ENCODE data around the gene IDI1. TPM values are rescaled to one million over a fixed set of nuclear protein-coding genes. Genes with fewer than 3 reads are reported as not detected.

IDI1 gene
- total and polyA plus RNA-seq, 2 experiments from 2014 or later: 39.1 to 182 TPM

DNA sequence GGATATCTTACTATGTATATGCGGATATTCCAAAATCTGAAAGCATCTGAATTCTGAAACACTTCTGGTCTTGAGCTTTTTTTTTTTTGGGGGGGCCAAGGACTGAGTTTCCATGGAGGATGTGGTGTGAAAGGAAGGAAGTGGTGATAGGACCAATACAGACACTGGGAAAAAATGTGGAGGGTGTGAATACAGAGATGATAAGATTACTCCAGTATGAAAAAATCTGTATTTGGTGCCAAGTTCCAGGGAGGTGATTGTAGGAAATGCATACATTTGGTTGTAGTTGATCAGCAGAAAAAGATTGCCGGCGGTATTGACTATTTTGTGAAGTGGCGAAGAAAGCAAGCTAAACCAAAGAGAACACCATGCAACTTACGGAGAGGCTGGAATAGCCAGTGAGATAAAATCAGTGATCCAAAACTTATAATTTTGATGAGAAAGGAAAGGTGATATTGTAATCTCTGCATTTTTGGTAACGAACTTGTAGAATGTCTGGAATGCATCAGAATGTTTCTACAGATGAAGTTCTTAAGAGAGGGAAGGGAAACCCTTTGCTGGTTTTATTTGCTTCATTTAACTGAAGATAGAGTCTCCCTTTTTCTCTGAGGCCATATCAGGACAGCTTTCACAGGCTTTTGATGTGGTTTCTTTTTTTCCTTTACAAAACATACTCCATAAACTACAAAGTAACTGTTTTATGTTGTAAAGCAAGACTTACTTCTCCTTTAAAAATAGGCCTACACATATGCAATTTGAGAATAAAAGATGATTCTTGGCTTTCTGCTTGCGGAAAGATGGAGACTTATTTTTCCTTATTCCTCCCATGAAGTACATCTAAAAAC, 13.2 kb upstream of the IDI1 start:
- no peak overlapping the region for H3K27ac ChIP-seq
- DNase-seq (ENCODE audit: low read depth in 1 of 2, low spot score in 1 of 2): peak in 1 of 2 donors; percentile 78
- no peaks in the 10 kb centered on the region for H3K36me3 ChIP-seq
- no peaks in the 10 kb centered on the region for H3K27me3 ChIP-seq
- H3K4me1 ChIP-seq (ENCODE audit: low read depth): peaks cover 11% of the 10 kb centered on the region
- H3K9me3 ChIP-seq (ENCODE audit: low read depth): no peaks in the 10 kb centered on the region
- TF ChIP-seq, protein P1, sequence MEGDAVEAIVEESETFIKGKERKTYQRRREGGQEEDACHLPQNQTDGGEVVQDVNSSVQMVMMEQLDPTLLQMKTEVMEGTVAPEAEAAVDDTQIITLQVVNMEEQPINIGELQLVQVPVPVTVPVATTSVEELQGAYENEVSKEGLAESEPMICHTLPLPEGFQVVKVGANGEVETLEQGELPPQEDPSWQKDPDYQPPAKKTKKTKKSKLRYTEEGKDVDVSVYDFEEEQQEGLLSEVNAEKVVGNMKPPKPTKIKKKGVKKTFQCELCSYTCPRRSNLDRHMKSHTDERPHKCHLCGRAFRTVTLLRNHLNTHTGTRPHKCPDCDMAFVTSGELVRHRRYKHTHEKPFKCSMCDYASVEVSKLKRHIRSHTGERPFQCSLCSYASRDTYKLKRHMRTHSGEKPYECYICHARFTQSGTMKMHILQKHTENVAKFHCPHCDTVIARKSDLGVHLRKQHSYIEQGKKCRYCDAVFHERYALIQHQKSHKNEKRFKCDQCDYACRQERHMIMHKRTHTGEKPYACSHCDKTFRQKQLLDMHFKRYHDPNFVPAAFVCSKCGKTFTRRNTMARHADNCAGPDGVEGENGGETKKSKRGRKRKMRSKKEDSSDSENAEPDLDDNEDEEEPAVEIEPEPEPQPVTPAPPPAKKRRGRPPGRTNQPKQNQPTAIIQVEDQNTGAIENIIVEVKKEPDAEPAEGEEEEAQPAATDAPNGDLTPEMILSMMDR (IDR thresholded peaks at IDR 0.05; ENCODE audit: low read depth, low read length): no peak
- no peak overlapping the region for H3K4me3 ChIP-seq

DNA sequence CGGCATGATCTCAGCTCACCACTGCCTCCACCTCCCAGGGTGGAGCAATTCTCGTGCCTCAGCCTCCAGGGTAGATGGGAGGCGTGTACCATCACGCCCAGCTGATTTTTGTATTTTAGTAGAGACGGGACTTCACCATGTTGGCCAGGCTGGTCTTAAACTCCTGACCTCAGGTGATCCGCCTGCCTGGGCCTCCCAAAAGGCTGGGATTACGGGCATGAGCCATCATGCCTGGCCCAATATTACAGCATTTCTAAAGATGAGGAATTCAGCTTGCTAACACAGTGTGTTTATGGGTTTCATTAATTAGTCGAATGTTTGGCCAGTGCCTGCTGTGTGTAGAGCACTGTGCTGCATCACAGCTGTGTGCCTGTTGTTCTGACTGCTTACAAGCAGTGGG, 11.0 kb upstream of the IDI1 start:
- Histone ChIP-seq H3K27ac (no peak overlapping the region), H3K36me3 (no peaks in the 10 kb centered on the region), H3K4me3 (no peak overlapping the region), H3K4me1 (ENCODE audit: low read depth) (peaks cover 18% of the 10 kb centered on the region), H3K27me3 (no peaks in the 10 kb centered on the region), H3K9me3 (ENCODE audit: low read depth) (no peaks in the 10 kb centered on the region)
- TF ChIP-seq, protein P1 (IDR thresholded peaks at IDR 0.05; ENCODE audit: low read depth, low read length): no peak
- DNase-seq (ENCODE audit: low read depth in 1 of 2, low spot score in 1 of 2): no peak

DNA sequence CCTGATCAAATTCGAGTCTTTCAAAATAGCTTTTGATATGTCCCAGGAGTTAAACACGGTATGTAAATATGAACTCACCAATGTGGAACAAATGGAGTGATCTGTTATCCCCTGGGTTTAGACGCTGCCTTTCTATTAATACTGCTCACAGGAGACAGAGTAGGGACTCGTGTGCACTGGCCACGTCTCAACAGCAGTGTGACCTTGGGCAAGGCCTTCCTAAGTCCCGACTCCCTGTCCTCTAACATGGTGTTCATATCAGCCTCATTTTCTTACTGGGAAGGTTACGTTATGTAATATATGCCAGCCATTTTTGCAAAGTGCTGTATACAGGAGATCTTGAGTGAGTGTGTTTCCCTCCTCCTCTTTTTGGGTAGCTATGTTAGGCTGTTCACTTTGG, 9.1 kb upstream of the IDI1 start:
- H3K4me1 ChIP-seq (ENCODE audit: low read depth): peaks cover 19% of the 10 kb centered on the region
- H3K27me3 ChIP-seq: no peaks in the 10 kb centered on the region
- no peaks in the 10 kb centered on the region for H3K9me3 ChIP-seq (ENCODE audit: low read depth)
- TF ChIP-seq, protein P1 (IDR thresholded peaks at IDR 0.05; ENCODE audit: low read depth, low read length): no peak
- H3K4me3 ChIP-seq: no peak overlapping the region
- H3K36me3 ChIP-seq: no peaks in the 10 kb centered on the region
- peak overlapping the region; percentile 27 for H3K27ac ChIP-seq
- no peak for DNase-seq (ENCODE audit: low read depth in 1 of 2, low spot score in 1 of 2)

DNA sequence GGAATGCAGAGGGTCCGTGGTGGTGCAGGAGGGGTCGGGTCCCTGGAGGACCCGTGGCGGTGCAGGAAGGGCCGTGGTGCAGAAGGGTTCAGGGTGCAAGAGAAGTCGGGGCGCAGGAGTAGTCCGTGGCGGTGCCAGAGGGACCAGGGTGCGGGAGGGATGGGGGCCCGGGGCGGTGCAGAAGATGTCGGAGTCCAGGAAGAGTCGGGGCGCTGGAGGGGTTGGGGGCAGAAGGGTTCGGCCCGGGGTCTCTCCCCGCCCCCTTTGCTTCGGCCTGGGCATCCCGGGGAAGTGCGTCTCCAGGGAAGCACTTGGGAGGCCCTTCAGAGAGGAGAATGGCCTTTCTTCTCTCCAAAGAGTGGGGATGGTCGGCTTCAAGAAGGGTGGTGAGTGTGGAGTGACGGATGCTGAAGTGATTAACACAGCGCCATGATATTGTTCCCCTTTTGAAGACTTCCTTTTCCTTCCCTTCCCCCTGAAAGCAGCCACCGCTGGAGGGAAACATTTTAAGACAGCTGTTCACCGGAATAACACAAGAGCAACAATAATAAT, 8.3 kb upstream of the IDI1 start:
- Histone ChIP-seq H3K4me1 (ENCODE audit: low read depth) (peaks cover 19% of the 10 kb centered on the region), H3K4me3 (peak overlapping the region; percentile 64), H3K27me3 (no peaks in the 10 kb centered on the region), H3K27ac (peak overlapping the region; percentile 27), H3K36me3 (no peaks in the 10 kb centered on the region), H3K9me3 (ENCODE audit: low read depth) (no peaks in the 10 kb centered on the region)
- TF ChIP-seq, protein P1 (IDR thresholded peaks at IDR 0.05; ENCODE audit: low read depth, low read length): no peak
- DNase-seq (ENCODE audit: low read depth in 1 of 2, low spot score in 1 of 2): peak in 1 of 2 donors; percentile 21

DNA sequence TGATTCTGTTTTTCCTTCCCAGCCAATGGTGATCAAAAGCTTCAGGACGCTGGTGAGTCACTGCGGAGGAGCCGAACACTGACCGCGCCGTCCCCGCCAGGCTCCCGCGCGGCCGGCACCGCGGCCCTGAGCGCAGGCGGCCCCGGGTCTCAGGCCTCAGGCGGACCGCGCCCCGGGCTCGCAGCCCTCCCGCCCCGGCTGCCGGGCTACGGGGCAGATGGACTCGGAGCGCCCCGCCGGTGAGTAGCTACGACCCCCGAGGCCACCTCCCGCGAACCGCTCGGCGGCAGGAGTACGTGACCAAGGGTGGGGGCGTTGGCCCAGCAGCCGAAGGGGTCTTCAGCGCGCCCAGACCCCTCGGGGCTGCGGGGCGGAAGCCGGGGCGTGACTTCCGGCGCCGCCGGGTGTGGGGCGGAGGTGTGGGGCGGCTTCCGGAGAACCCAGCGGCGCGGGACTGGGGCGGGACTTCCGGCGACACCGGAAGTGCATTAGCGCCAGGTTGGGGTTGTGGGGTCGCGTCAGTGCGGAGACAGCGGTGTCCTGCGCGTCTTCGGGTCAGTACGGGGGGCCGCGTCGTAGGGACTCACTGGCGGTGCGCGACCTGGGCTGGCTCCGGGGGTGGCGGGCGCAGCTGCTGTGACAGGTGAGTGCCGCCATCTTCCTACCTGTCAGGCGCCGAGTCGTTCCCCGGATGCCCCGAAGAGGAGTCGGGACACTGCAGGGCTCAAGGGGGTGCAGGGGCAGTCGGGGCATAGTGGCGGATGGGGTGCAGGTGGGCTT, 7.6 kb upstream of the IDI1 start, which contains the start of gene WDR37:
TSS of gene WDR37 (plus strand) at position 60 of the 780 bp plus-strand sequence. CDS start 15,771 bp downstream, outside the sequence.
- peak within 1 kb of the TSS; percentile 94 for H3K27ac ChIP-seq
- no peaks in the 10 kb centered on the region for H3K36me3 ChIP-seq
- TF ChIP-seq, protein P1 (IDR thresholded peaks at IDR 0.05; ENCODE audit: low read depth, low read length): no peak
- peaks cover 19% of the 10 kb centered on the region for H3K4me1 ChIP-seq (ENCODE audit: low read depth)
- H3K4me3 ChIP-seq: peak within 1 kb of the TSS; percentile 64
- H3K9me3 ChIP-seq (ENCODE audit: low read depth): no peaks in the 10 kb centered on the region
- H3K27me3 ChIP-seq: no peaks in the 10 kb centered on the region
- peak; percentile 87 to 88 for DNase-seq (ENCODE audit: low read depth in 1 of 2, low spot score in 1 of 2)

Data from cardiac muscle cell (in vitro differentiated cells and primary cell).